Fibroblast of lung (primary cell): Measurements from ENCODE around the gene LRRC61. TPM values are rescaled to one million over a fixed set of nuclear protein-coding genes. Genes with fewer than 3 reads are reported as not detected.
"Not testable (repeated sequence)": the region's sequence is repeated elsewhere in the genome, so short reads cannot be mapped to it uniquely, and the experiment has no call there.

Experiments used
- DNase-seq, 2 donors: peaks; one replicate each; pipeline versions ENCODE4 v3.0.0 to v3.0.0-alpha.2; 2010; ENCODE audit warnings: low read depth in 2 of 2
- H2AFZ ChIP-seq: 2 replicates; pipeline ENCODE4 v1.5.1; 2012; ENCODE audit warnings: low read length, control low read depth, inconsistent platforms
- H3K27ac ChIP-seq: 2 replicates; pipeline ENCODE4 v1.5.1; 2011; ENCODE audit warnings: low read length, control low read depth; ENCODE audit not compliant: insufficient read depth
- H3K27me3 ChIP-seq: 2 replicates; pipeline ENCODE4 v1.5.1; 2011; ENCODE audit warnings: mild to moderate bottlenecking, low read length; ENCODE audit not compliant: control insufficient read depth, insufficient read depth
- H3K36me3 ChIP-seq: 2 replicates; pipeline ENCODE4 v1.5.1; 2011; ENCODE audit warnings: low read length; ENCODE audit not compliant: control insufficient read depth, insufficient read depth
- H3K4me1 ChIP-seq: 2 replicates; pipeline ENCODE4 v1.5.1; 2011; ENCODE audit warnings: low read length; ENCODE audit not compliant: control insufficient read depth, insufficient read depth; ENCODE audit errors: extremely low read depth
- H3K4me2 ChIP-seq: 2 replicates; pipeline ENCODE4 v1.5.1; 2011; ENCODE audit warnings: low read length, control low read depth; ENCODE audit not compliant: insufficient read depth; ENCODE audit errors: extremely low read depth
- H3K4me3 ChIP-seq, 4 experiments: fragments of 200-600 bp in 1 of 4; sonication (generic) in 1 of 4; replicated peaks in 1 of 4; 2 replicates each; pipeline ENCODE4 v1.5.1; 2011 to 2016; ENCODE audit warnings: low read length in 4 of 4, low read depth in 3 of 4, mild to moderate bottlenecking in 3 of 4, control low read depth in 2 of 4, inconsistent platforms in 1 of 4, mixed read lengths in 1 of 4; ENCODE audit not compliant: insufficient read depth in 1 of 4; ENCODE audit errors: control extremely low read depth in 1 of 4
- H3K79me2 ChIP-seq: 2 replicates; pipeline ENCODE4 v1.5.1; 2012; ENCODE audit warnings: mild to moderate bottlenecking, low read length, inconsistent platforms; ENCODE audit not compliant: control insufficient read depth, insufficient read depth
- H3K9ac ChIP-seq: 2 replicates; pipeline ENCODE4 v1.5.1; 2011; ENCODE audit warnings: mild to moderate bottlenecking, low read length, control low read depth; ENCODE audit not compliant: insufficient read depth
- H3K9me3 ChIP-seq: 2 replicates; pipeline ENCODE4 v1.5.1; 2012; ENCODE audit warnings: low read depth, low read length; ENCODE audit not compliant: control insufficient read depth, insufficient read depth
- H4K20me1 ChIP-seq: 2 replicates; pipeline ENCODE4 v1.5.1; 2011; ENCODE audit warnings: low read length; ENCODE audit not compliant: control insufficient read depth, insufficient read depth; ENCODE audit errors: extremely low read depth
- polyA plus RNA-seq, 2 donors: library from polyadenylated mRNA; depleted of rRNA in 1 of 2; stranded (reverse) in 1 of 2; unstranded in 1 of 2; fragments of >200 nt; gene quantifications; 2 replicates each; pipeline ENCODE4 v1.2.1, GENCODE V29; 2011 to 2012; ENCODE audit warnings: missing spikeins in 1 of 2
- total RNA-seq: library from RNA; depleted of rRNA; stranded (reverse); fragments of >200 nt; gene quantifications from 2 replicates; pipeline ENCODE4 v1.2.1, GENCODE V29; 2014
- TF ChIP-seq, protein P1 (sequence below), 2 donors: IDR thresholded peaks in 1 of 2; conservative IDR thresholded peaks in 1 of 2; 1 replicate in 1 of 2; 2 replicates in 1 of 2; pipeline ENCODE4 v1.5.1; 2011 to 2012; ENCODE audit warnings: low read length in 2 of 2, control low read depth in 1 of 2, inconsistent platforms in 1 of 2, low read depth in 1 of 2, mild to moderate bottlenecking in 1 of 2

LRRC61 gene
- total and polyA plus RNA-seq, 2 donors (not counting 1 experiment from before 2014, with no cell fraction given) = 0.03 to 0.33 TPM

DNA sequence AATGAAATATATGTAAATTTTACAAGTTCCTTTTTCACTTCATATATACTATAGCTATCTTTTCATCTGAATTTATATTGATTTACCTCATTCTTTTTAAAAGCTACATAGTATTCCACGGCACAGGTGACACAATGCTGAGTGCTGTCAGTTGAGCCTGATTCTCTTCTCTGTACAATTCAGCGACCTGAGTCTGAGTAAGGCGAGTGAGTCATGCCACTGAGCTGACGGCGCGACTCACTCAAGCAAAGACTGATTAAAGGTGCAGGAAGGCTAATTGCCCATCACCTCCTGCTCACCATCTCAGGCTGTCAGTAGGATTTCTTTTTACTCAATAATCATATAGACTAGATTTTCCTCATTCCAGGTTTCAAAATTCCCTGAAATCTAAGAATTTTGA, 39.5 kb upstream of the LRRC61 start:
- not testable (repeated sequence) for H3K4me1 ChIP-seq

DNA sequence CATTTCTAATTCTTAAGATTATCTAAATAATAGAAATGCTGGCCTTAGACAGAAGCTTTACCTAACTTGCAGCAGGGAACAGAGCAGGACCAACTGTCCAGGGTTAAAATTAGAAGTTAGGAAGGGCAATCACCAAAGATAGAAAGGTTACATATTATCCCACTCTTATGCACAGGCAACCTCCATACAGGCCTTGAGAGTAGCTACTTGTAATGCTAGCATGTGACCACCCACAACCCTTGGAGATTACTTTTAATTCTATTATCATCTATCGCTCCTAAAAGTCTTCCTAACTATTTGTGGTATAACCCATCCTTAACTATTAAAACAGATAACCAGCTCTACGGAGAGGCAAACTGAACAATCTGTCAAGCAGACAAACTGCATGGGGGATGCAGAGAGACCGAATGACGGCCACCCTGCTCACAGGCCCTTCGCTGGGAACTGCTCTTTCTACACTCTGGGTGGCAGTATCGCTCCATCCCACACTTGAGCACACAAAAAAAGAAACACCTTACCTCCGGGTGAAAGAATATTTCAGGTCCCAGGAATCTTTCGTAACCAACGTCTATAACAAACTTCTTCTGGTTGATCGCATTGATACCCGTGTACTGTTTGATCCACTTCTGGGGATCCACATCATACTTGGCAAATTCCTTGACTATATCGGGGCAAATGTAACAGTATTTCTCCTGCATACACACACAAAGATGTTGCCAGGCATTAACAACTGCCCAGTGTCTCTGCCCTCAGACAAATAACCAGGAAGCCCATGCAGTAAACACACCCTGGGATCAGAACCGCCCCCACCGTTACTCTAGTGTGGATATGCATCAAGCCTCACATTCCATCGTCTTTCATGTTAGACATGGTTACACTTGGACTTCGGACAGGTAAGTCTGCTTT, 37.1 kb upstream of the LRRC61 start:
- H3K27me3 ChIP-seq, H3K4me3 ChIP-seq, H3K9ac ChIP-seq, H3K4me2 ChIP-seq, H3K27ac ChIP-seq, H4K20me1 ChIP-seq, H2AFZ ChIP-seq, H3K4me1 ChIP-seq, H3K79me2 ChIP-seq, H3K36me3 ChIP-seq, H3K9me3 ChIP-seq: not testable (repeated sequence)
- peak in 1 of 2 donors; percentile 8 for DNase-seq
- TF ChIP-seq, protein P1, sequence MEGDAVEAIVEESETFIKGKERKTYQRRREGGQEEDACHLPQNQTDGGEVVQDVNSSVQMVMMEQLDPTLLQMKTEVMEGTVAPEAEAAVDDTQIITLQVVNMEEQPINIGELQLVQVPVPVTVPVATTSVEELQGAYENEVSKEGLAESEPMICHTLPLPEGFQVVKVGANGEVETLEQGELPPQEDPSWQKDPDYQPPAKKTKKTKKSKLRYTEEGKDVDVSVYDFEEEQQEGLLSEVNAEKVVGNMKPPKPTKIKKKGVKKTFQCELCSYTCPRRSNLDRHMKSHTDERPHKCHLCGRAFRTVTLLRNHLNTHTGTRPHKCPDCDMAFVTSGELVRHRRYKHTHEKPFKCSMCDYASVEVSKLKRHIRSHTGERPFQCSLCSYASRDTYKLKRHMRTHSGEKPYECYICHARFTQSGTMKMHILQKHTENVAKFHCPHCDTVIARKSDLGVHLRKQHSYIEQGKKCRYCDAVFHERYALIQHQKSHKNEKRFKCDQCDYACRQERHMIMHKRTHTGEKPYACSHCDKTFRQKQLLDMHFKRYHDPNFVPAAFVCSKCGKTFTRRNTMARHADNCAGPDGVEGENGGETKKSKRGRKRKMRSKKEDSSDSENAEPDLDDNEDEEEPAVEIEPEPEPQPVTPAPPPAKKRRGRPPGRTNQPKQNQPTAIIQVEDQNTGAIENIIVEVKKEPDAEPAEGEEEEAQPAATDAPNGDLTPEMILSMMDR (conservative IDR thresholded peaks at IDR 0.05 in 1 of 2, IDR thresholded peaks at IDR 0.05 in 1 of 2; ENCODE audit: low read depth in 1 of 2, low read length in 2 of 2) = peak; percentile 48 to 52

More for the DNA sequence above, 39.5 kb upstream of the LRRC61 start:
- DNase-seq, H3K4me2 ChIP-seq, H3K4me3 ChIP-seq, H3K36me3 ChIP-seq, H3K79me2 ChIP-seq, H3K9ac ChIP-seq, H3K27ac ChIP-seq, H4K20me1 ChIP-seq, H2AFZ ChIP-seq, H3K27me3 ChIP-seq, H3K9me3 ChIP-seq: not testable (repeated sequence)

DNA sequence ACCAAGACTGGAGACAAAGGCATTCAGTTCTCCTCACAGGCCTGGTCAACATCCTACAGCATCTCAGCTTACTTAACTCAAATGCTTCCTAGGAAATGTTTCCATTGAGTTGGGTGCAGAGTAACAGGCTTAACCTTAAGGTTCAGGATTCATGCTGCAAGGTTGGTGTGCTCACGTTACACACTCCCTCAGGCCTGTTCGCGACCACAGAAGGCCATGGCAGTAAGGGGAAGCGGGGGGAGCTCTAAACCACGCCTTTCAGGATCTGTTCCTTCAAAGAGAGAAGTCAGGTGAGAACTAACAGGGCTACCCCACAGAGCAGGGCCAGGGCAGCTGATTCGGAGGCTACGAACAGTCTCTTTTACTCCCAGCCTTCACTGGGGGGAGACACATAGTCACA, 35.3 kb upstream of the LRRC61 start:
- H3K27ac ChIP-seq, H3K4me2 ChIP-seq, H3K79me2 ChIP-seq, H3K9me3 ChIP-seq, H2AFZ ChIP-seq, H3K4me1 ChIP-seq, DNase-seq, H3K9ac ChIP-seq, H3K27me3 ChIP-seq, H3K4me3 ChIP-seq, H3K36me3 ChIP-seq, H4K20me1 ChIP-seq: not testable (repeated sequence)

DNA sequence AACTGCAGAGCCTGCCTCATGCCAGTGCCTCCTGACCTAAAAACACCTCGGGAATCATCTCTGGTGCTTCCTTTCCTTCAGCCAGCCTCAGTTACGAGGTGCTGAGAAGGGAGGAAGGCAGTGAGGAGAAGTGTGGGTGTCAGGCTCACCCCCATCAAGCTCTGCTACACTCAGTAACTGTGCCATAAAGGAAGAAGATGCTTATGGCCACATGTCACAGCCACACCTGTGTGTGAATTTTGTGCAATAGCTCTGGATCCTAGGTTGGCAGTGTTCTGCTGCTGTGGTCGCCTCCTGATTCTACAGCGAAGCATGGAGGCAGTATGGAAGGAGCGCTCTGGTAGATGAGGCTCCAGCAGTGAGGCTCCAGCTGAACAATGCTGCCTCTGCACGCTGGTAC, 34.3 kb upstream of the LRRC61 start:
- not testable (repeated sequence) for H3K27me3 ChIP-seq, H3K79me2 ChIP-seq, H3K36me3 ChIP-seq, H2AFZ ChIP-seq, H3K9ac ChIP-seq, H3K4me1 ChIP-seq, DNase-seq, H4K20me1 ChIP-seq, H3K9me3 ChIP-seq, H3K4me3 ChIP-seq, H3K27ac ChIP-seq, H3K4me2 ChIP-seq

DNA sequence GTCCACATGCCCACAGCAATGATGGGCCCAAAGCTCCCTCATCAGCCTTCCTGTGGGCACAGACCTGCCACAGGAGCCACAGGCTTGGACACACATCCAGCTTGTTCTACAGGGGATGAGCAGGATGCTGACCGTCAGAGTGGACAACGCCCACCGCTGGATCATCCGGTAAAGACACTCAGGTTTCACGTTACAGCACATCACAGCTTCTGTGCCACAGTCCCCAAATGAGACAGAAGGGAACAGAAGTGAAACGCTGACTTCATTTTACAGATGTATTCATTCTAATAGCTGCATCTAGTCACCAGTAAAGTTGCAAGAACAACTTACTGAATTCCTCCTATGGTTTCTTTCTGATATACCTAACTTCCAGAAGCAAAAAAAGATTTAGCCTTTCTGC, 32.8 kb upstream of the LRRC61 start:
- not testable (repeated sequence) for DNase-seq, H3K4me1 ChIP-seq, H3K4me2 ChIP-seq, H3K79me2 ChIP-seq, H3K27ac ChIP-seq, H3K27me3 ChIP-seq, H3K9me3 ChIP-seq, H2AFZ ChIP-seq, H3K4me3 ChIP-seq, H4K20me1 ChIP-seq, H3K36me3 ChIP-seq, H3K9ac ChIP-seq

DNA sequence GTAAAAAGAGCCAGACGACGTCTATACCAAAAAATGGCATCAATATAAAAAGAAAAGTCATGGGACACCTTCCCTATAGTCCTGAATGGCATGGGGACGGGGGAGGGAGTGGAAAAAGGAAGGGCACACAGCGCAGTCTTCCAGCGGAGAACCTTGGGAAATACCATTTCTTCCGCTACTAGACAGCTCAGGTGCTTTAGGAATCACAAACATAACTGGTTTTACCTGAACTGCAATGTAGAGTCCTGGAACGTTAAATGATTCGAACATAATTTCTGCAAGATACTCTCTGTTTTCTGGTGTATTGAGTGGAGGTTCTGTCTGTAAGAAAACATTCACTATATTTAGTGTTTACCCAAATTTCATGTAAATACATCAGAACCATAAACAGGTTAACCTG, 28.1 kb upstream of the LRRC61 start:
- not testable (repeated sequence) for H3K79me2 ChIP-seq, H3K9ac ChIP-seq, H3K9me3 ChIP-seq, H3K4me2 ChIP-seq, H3K4me1 ChIP-seq, H3K27me3 ChIP-seq, H3K27ac ChIP-seq, H4K20me1 ChIP-seq, H2AFZ ChIP-seq, H3K4me3 ChIP-seq, H3K36me3 ChIP-seq, DNase-seq
